ENCODE results near the gene TMEM203.

Gene TMEM203

GRCh38 chr9:137176302-137177182 is 28.9 kb downstream of the TMEM203 start:
- Mint-ChIP-seq H3K36me3 (peaks cover 29% of the 10 kb centered on the region), H3K27ac (no peak overlapping the region), H3K4me3 (no peak overlapping the region), H3K9me3 (no peaks in the 10 kb centered on the region), H3K4me1 (peaks cover 8% of the 10 kb centered on the region), H3K27me3 (peaks cover 12% of the 10 kb centered on the region)
- ATAC-seq: no peak

GRCh38 chr9:137175345-137175961 is 30.0 kb downstream of the TMEM203 start:
- Mint-ChIP-seq H3K27ac (no peak overlapping the region), H3K9me3 (no peaks in the 10 kb centered on the region), H3K36me3 (peaks cover 28% of the 10 kb centered on the region), H3K4me1 (peaks cover 8% of the 10 kb centered on the region), H3K4me3 (no peak overlapping the region), H3K27me3 (peaks cover 23% of the 10 kb centered on the region)
- no peak for ATAC-seq

- no peak overlapping the region for H3K4me3 Mint-ChIP-seq
- peaks cover 21% of the 10 kb centered on the region for H3K36me3 Mint-ChIP-seq
- peaks cover 8% of the 10 kb centered on the region for H3K4me1 Mint-ChIP-seq
- H3K27ac Mint-ChIP-seq: no peak overlapping the region
- ATAC-seq: no peak
- H3K9me3 Mint-ChIP-seq: no peaks in the 10 kb centered on the region
- H3K27me3 Mint-ChIP-seq: peaks cover 29% of the 10 kb centered on the region
These were observed 30.6 kb downstream of the TMEM203 start for GRCh38 chr9:137174722-137175293.

GRCh38 chr9:137173796-137174664 is 31.4 kb downstream of the TMEM203 start:
- H3K9me3 Mint-ChIP-seq: no peaks in the 10 kb centered on the region
- peaks cover 14% of the 10 kb centered on the region for H3K36me3 Mint-ChIP-seq
- ATAC-seq: no peak
- H3K27me3 Mint-ChIP-seq: peaks cover 33% of the 10 kb centered on the region
- H3K4me1 Mint-ChIP-seq: peaks cover 8% of the 10 kb centered on the region
- H3K4me3 Mint-ChIP-seq: no peak overlapping the region
- no peak overlapping the region for H3K27ac Mint-ChIP-seq

GRCh38 chr9:137172901-137173795 is 32.3 kb downstream of the TMEM203 start:
- Mint-ChIP-seq H3K4me3 (no peak overlapping the region), H3K27me3 (peaks cover 39% of the 10 kb centered on the region), H3K36me3 (peaks cover 13% of the 10 kb centered on the region), H3K9me3 (no peaks in the 10 kb centered on the region), H3K4me1 (peaks cover 8% of the 10 kb centered on the region), H3K27ac (no peak overlapping the region)
- no peak for ATAC-seq

GRCh38 chr9:137171149-137171900 is 34.1 kb downstream of the TMEM203 start:
- no peak overlapping the region for H3K4me3 Mint-ChIP-seq
- H3K9me3 Mint-ChIP-seq: no peaks in the 10 kb centered on the region
- peaks cover 9% of the 10 kb centered on the region for H3K4me1 Mint-ChIP-seq
- ATAC-seq: no peak
- H3K27ac Mint-ChIP-seq: no peak overlapping the region
- H3K27me3 Mint-ChIP-seq: peaks cover 46% of the 10 kb centered on the region
- H3K36me3 Mint-ChIP-seq: no peaks in the 10 kb centered on the region

- no peaks in the 10 kb centered on the region for H3K36me3 Mint-ChIP-seq
- peaks cover 53% of the 10 kb centered on the region for H3K27me3 Mint-ChIP-seq
- no peak overlapping the region for H3K27ac Mint-ChIP-seq
- ATAC-seq: no peak
- no peaks in the 10 kb centered on the region for H3K9me3 Mint-ChIP-seq
- H3K4me1 Mint-ChIP-seq: peaks cover 6% of the 10 kb centered on the region
- H3K4me3 Mint-ChIP-seq: no peak overlapping the region
These were observed 34.8 kb downstream of the TMEM203 start for GRCh38 chr9:137170486-137171148.

GRCh38 chr9:137169896-137170358 is 35.5 kb downstream of the TMEM203 start, which contains the start of gene LRRC26:
LRRC26 (minus strand) TSS chr9:137170051; CDS start chr9:137169943, 108 bp downstream.
- Mint-ChIP-seq H3K27me3 (peaks cover 60% of the 10 kb centered on the region), H3K27ac (no peak within 1 kb of the TSS), H3K4me3 (peak within 1 kb of the TSS; percentile 72), H3K9me3 (no peaks in the 10 kb centered on the region), H3K4me1 (peaks cover 6% of the 10 kb centered on the region), H3K36me3 (no peaks in the 10 kb centered on the region)
- no peak for ATAC-seq

GRCh38 chr9:137168904-137169856 is 36.3 kb downstream of the TMEM203 start:
- Mint-ChIP-seq H3K36me3 (no peaks in the 10 kb centered on the region), H3K27me3 (peaks cover 67% of the 10 kb centered on the region), H3K4me3 (peak overlapping the region; percentile 72), H3K27ac (no peak overlapping the region), H3K4me1 (peaks cover 6% of the 10 kb centered on the region), H3K9me3 (no peaks in the 10 kb centered on the region)
- ATAC-seq: no peak

- no peaks in the 10 kb centered on the region for H3K9me3 Mint-ChIP-seq
- ATAC-seq: no peak
- H3K4me3 Mint-ChIP-seq: peak overlapping the region; percentile 34
- no peaks in the 10 kb centered on the region for H3K36me3 Mint-ChIP-seq
- peaks cover 71% of the 10 kb centered on the region for H3K27me3 Mint-ChIP-seq
- peaks cover 6% of the 10 kb centered on the region for H3K4me1 Mint-ChIP-seq
- H3K27ac Mint-ChIP-seq: no peak overlapping the region
These were observed 36.9 kb downstream of the TMEM203 start for GRCh38 chr9:137168573-137168903.

GRCh38 chr9:137167747-137168572 is 37.5 kb downstream of the TMEM203 start:
- Mint-ChIP-seq H3K4me1 (peaks cover 6% of the 10 kb centered on the region), H3K9me3 (no peaks in the 10 kb centered on the region), H3K4me3 (no peak overlapping the region), H3K36me3 (no peaks in the 10 kb centered on the region), H3K27ac (no peak overlapping the region), H3K27me3 (peaks cover 71% of the 10 kb centered on the region)
- ATAC-seq: peak; percentile 17
